ENCODE results near the gene PTDSS2. TPM values are rescaled to one million over a fixed set of nuclear protein-coding genes. Genes with fewer than 3 reads are reported as not detected.

The PTDSS2 gene
- total and polyA plus RNA-seq, 2 of the 13 experiments (the other 11 are each of a cell fraction or from before 2014, with no cell fraction given): 21.7 to 26.4 TPM

DNA sequence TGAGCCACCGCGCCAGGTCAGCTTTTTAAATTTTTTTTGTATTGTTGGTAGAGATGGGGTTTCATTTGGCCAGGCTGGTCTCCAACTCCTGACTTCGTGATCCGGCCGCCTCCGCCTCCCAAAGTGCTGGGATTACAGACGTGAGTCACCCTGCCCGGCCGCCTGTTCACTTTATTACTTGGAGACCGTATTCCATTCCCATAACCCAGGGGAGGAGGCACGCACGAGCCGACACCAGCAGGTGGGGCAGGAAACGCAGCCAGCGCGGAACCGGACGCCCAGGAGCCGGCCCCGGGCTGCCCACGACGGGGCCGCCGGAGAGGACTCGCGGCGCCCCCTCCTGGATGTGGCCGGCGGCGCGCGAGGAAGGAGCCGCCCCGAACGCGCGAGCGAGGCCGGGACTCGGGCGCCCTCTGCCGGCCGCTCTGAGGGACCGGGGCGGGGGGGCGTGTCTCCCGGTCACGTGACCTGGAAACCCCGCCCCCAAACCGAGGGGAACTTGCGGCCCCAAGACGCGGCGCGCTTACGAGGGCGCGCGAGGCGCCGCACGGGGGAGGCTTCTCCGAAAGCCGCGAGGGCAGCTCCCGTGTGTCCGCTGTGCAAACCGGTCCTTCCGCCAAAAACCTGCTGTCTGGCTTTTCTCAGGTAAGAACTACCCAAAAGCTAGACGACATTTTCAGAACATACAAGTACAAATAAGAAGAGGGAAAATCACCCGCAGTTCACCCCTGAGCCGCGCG is 68.6 kb downstream of the PTDSS2 start (continued):
- TF ChIP-seq MAFF (IDR thresholded peaks at IDR 0.05; ENCODE audit: low read depth, low read length) (no peak), SMAD1 (CRISPR knock-in tag; IDR thresholded peaks at IDR 0.05; ENCODE audit: borderline replicate concordance, low read depth) (peak; percentile 33; the same call in 1 of the 2 replicates), ZMYM3 (CRISPR knock-in tag; IDR thresholded peaks at IDR 0.05) (no peak), LCORL (IDR thresholded peaks at IDR 0.05) (no peak), LCORL (CRISPR knock-in tag; IDR thresholded peaks at IDR 0.05) (peak; percentile 68; the same call in 1 of the 2 replicates), ZNF10 (CRISPR knock-in tag; IDR thresholded peaks at IDR 0.05; ENCODE audit: borderline replicate concordance, low read depth) (no peak), JUNB (CRISPR knock-in tag; IDR thresholded peaks at IDR 0.05; ENCODE audit: borderline replicate concordance) (no peak), PTBP1 (IDR thresholded peaks at IDR 0.05; ENCODE audit: low read depth, low read length, poor library complexity, severe bottlenecking) (no peak), PHF20 (CRISPR knock-in tag; IDR thresholded peaks at IDR 0.05) (peak; percentile 24; the same call in 1 of the 2 replicates), DPF2 (CRISPR knock-in tag; IDR thresholded peaks at IDR 0.05; ENCODE audit: borderline replicate concordance, low read depth) (no peak), SIX4 (CRISPR knock-in tag; IDR thresholded peaks at IDR 0.05) (no peak), ZNF746 (CRISPR knock-in tag; IDR thresholded peaks at IDR 0.05) (no peak), ZNF605 (CRISPR knock-in tag; IDR thresholded peaks at IDR 0.05) (no peak), ZNF780A (CRISPR knock-in tag; IDR thresholded peaks at IDR 0.05) (no peak), CREB1 (IDR thresholded peaks at IDR 0.05) (peak; percentile 22; the same call in 1 of the 2 replicates), CREB1 (CRISPR knock-in tag; IDR thresholded peaks at IDR 0.05) (no peak), ZNF773 (CRISPR knock-in tag; IDR thresholded peaks at IDR 0.05; ENCODE audit: borderline replicate concordance) (no peak), MTF2 (CRISPR knock-in tag; IDR thresholded peaks at IDR 0.05; ENCODE audit: borderline replicate concordance) (peak; percentile 78; the same call in 1 of the 2 replicates), ZNF629 (CRISPR knock-in tag; conservative IDR thresholded peaks at IDR 0.05) (no peak), XBP1 (CRISPR knock-in tag; IDR thresholded peaks at IDR 0.05) (no peak), ZNF235 (CRISPR knock-in tag; IDR thresholded peaks at IDR 0.05; ENCODE audit: borderline replicate concordance) (0 out of 2 replicates have a peak, but pooled peaks have one; percentile 51), ZFX (CRISPR knock-in tag; IDR thresholded peaks at IDR 0.05; ENCODE audit: low read depth) (peak; percentile 50; the same call in 1 of the 2 replicates), FOXK2 (IDR thresholded peaks at IDR 0.05) (no peak), ZNF333 (CRISPR knock-in tag; IDR thresholded peaks at IDR 0.05; ENCODE audit: borderline replicate concordance) (peak; percentile 59; the same call in 1 of the 2 replicates), U2AF1 (optimal IDR thresholded peaks at IDR 0.05; ENCODE audit: low read depth, low read length) (no peak), ZNF251 (CRISPR knock-in tag; IDR thresholded peaks at IDR 0.05) (no peak), ZNF136 (CRISPR knock-in tag; IDR thresholded peaks at IDR 0.05; ENCODE audit: low read depth) (no peak)
- TF ChIP-seq, protein P1, sequence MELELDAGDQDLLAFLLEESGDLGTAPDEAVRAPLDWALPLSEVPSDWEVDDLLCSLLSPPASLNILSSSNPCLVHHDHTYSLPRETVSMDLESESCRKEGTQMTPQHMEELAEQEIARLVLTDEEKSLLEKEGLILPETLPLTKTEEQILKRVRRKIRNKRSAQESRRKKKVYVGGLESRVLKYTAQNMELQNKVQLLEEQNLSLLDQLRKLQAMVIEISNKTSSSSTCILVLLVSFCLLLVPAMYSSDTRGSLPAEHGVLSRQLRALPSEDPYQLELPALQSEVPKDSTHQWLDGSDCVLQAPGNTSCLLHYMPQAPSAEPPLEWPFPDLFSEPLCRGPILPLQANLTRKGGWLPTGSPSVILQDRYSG (CRISPR knock-in tag; IDR thresholded peaks at IDR 0.05): no peak
- TF ChIP-seq, protein P2, sequence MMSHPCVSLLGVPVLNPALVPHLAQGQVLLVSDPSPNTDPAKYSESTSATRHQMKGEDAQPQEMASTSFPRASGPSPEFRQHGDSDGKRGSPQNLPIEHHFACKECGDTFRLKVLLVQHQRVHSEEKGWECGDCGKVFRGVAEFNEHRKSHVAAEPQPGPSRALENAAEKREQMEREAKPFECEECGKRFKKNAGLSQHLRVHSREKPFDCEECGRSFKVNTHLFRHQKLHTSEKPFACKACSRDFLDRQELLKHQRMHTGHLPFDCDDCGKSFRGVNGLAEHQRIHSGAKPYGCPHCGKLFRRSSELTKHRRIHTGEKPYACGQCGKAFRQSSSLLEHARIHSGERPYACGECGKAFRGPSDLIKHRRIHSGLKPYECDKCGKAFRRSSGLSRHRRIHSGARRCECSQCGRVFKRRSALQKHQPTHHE (CRISPR knock-in tag; IDR thresholded peaks at IDR 0.05; ENCODE audit: borderline replicate concordance): peak; percentile 63; the same call in 1 of the 2 replicates
- TF ChIP-seq, protein P3, sequence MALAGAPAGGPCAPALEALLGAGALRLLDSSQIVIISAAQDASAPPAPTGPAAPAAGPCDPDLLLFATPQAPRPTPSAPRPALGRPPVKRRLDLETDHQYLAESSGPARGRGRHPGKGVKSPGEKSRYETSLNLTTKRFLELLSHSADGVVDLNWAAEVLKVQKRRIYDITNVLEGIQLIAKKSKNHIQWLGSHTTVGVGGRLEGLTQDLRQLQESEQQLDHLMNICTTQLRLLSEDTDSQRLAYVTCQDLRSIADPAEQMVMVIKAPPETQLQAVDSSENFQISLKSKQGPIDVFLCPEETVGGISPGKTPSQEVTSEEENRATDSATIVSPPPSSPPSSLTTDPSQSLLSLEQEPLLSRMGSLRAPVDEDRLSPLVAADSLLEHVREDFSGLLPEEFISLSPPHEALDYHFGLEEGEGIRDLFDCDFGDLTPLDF (CRISPR knock-in tag; IDR thresholded peaks at IDR 0.05): no peak
